Stimulated activated CD8-positive, alpha-beta memory T cell treated with anti-CD3 and anti-CD28 coated beads, Interleukin-7, amount 100 ng/mL, for 1 hour (primary cell): Measurements from ENCODE around the gene CSAD.
"Not testable (repeated sequence)": the region's sequence is repeated elsewhere in the genome, so short reads cannot be mapped to it uniquely, and the experiment has no call there.

Source experiments
- DNase-seq, 2 donors: peaks; one replicate each; pipeline ENCODE4 v3.0.0-alpha.2; 2020; ENCODE audit warnings: low read depth in 2 of 2

CSAD gene

GRCh38 chr12:53218551-53219291, 38.0 kb upstream of the CSAD start:
- DNase-seq = no peak

DNA sequence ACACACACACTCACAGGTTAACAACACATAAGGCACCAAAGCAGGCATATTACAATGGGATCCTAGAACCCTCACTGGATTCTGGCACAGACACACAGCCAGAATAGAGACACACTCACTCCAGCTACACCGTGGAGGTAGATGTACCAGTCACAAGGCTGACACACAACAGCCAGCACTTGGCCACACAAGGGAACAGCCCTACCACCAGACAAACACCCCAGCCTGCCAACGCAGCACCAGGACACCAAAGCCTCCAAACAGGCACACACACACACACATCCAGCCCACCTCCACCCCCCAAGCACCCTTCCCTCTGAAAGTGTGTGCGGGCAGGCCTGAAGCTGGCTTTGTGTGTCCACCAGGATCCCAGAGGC, 37.2 kb upstream of the CSAD start:
- no peak for DNase-seq

GRCh38 chr12:53217051-53217930, 36.6 kb upstream of the CSAD start:
- DNase-seq = peak in 1 of 2 donors; percentile 31

DNA sequence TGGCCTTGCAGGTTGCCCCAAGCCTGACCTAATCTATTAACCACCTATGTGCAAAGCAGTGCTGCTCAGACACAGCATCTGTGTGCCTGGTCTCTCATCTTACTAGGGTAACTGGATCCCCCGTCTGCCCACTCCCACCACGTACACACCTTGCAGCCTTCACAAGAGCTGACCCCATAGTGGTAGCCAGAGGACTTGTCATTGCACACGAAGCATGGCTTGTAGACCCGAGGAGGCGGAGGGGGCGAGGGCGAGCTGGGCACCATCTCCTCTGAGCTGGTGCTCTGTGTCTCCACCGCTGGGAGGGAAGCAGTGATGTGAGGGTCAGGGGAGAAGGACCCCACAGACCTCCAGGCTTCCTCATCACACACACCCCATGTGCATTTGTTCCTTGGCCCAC, 34.8 kb upstream of the CSAD start:
- DNase-seq = no peak

DNA sequence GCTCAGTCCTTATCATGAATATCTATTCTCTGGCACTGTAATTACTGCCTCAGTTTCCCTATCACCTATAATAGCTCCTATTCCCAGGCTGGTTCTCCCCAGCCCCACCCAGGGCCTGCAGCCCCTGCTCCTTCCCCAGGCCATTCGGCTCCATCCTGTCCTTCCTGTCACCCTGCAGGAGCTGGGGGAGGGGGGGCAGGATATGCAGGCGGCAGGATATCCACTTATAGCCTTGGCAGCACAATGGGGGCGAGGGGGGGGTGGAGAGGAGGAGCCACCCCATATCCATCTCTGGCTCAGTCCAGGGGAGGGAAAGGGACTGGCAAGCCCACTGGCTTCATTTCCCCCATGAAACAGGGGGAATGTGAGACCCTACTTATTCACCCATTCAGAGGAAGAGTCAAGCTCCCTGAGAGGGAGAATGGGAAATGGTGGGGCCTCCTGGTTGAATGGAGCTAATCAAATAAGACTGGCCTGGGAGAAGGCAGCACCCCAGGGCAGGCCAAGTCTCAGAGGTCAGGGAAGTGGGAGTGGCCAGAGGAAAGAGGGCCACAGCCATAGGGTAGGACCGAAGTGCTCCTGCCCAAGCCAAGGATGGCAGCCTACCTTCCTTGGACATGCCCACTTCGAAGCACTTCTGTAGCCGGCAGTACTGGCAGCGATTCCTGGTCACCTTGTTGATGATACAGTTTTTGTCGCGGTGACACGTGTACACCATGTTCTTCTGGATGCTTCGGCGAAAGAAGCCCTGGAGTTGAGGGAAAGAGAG, 34.1 kb upstream of the CSAD start:
- no peak for DNase-seq

- no peak for DNase-seq
Measured at GRCh38 chr12:53214221-53214620, 33.5 kb upstream of the CSAD start.

DNA sequence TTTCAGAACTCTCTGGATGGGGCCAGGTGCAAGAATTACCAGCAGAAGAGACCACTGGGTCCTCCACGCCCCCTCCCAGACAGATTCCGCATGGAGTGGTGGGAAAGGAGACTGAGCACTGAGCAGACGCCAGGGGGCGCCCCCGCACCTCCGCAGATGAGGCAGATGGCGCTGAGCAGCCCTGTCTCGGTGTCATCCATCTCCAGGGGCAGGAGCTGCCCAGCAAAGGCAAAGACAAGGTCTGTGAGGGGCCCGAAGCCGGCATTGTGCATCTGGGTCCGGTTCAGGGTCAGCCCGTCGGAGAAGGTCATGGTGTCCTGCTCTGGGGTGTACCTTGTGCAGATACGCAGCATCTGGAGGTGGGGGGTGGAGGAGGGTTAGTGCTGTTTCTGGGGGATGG, 32.6 kb upstream of the CSAD start:
- peak; percentile 58 to 81 for DNase-seq

DNA sequence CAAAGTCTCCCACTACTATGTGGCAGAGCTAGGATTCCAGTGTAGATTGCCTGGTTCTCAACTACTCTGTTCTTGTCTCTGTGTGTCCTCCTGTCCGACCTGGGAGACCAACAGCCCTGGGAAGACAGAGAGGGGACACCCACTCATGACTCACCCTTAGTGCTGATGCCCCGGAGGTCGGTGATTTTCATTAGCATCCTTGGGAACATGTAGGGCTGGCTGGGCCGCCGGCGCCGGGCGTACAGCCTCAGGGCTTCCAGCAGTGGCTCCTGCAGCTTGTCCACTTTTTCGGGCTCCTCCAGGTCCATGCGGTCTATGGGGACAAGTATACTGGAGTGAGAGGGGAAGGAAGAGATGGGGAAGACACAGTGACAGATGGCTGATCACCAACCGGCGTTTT, 32.2 kb upstream of the CSAD start:
- no peak for DNase-seq

- DNase-seq = no peak
Measured at GRCh38 chr12:53211476-53212381, 31.0 kb upstream of the CSAD start.

- DNase-seq = no peak
Measured at GRCh38 chr12:53210843-53211242, 30.1 kb upstream of the CSAD start.

GRCh38 chr12:53208877-53209463, 28.2 kb upstream of the CSAD start:
- no peak for DNase-seq

DNA sequence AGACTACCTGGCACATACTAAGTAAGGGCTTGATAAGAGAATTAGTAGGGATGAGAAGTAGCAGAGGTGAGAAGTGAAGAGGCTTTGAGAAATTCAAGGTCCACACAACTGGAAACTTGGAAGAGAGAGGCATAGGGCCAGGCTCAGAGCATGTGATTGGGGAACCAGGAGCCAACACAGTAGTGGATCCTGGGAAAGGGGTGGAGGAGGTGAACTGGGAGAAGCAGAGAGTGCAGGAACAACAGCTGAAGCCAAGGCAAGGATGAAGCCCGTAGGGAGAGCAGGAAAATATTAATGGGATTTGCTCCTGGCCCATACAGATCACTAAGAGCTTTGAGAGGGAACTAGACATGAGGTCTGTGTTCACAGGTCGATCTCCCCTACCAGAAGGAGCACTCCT, 27.7 kb upstream of the CSAD start:
- DNase-seq = no peak

DNA sequence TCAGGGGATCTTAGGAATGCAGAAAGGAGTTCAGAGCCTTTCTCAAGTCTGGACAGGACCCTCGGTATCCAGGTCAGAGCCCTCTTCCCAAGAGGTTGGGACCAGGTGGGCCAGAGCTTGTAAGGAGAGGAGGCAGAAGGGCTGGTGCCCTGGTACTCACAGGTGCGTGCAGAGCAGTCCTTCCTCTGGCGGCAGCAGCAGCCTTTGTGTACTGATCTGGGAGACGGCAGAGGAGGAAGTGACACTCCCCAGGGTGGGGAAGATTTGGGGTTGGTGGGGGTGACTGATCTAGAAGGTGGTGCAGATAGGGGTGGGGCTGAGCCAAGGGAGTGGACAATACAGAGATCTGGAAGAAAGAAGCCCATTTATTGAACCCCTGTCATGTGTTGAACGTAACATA, 26.3 kb upstream of the CSAD start, which contains the start of gene ITGB7:
Gene ITGB7 (minus strand): TSS at position 210 of the 400 bp plus-strand sequence. CDS start 6,808 bp downstream, outside the sequence.
- DNase-seq = peak; percentile 29 to 43

DNA sequence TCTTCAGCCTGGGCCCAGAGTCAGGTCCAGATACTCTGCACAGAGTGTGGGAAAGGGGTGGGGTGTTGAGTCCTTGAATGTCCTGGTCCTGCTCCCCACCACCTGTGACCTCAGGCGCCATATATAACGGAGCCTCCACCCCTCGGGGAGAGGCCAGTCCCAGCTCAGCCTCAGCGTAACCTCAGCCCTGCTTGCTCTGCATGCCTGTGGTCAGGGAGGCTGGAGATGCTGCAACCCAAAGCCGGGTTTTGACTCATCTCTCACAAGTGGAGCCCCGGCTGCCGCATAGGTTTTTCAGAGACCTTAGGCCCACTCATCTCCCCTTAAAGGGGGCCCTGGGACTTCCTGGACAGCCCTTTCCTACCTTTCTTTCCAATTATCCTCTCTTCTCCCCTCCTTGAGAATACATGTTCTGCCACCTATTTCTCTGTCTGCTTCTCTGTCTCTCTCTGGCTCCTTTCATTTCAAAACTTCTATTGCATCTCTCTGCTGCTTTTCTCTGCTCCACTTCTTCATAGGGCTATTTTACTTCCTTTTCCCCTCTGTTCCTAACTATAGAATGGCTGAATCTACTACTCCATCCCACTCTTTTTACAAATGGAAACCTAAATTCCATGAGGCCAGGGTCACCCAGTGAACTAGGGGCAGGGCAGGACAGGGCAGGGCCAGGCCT, 25.2 kb upstream of the CSAD start:
- DNase-seq = peak in 1 of 2 donors; percentile 30

DNA sequence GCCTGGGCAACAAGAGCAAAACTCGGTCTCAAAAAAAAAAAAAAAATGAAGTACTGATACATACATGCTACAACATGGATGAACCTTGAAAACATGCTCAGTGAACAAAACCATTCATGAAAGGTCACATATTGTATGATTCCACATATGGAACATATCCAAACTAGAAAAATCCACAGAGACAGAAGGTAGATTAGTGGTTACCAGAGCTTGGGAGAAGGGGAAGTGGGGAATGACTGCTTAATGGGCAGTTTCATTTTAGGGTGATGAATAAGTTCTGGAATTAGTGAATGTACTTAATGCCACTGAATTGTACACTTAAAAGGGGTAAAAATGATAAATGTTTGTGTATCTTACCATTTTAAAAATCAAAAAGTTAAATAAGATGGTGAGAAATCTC, 23.6 kb upstream of the CSAD start:
- no peak for DNase-seq

DNA sequence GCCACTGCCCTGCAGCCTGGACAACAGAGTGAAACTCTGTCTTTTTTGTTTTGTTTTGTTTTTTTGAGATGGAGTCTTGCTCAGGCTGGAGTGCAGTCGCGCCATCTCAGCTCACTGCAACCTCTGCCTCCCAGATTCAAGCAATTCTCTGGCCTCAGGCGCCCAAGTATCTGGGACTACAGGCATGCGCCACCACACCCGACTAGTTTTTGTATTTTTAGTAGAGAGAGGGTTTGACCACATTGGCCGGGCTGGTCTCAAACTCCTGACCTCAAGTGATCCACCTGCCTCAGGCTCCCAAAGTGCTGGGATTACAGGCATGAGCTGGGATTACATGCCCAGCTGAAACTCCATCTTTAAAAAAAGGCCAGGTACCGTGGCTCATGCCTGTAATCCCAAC, 21.6 kb upstream of the CSAD start:
- DNase-seq = not testable (repeated sequence)

GRCh38 chr12:53201639-53202038, 20.9 kb upstream of the CSAD start:
- no peak for DNase-seq

GRCh38 chr12:53201177-53201541, 20.4 kb upstream of the CSAD start:
- no peak for DNase-seq

- DNase-seq = no peak
Measured at GRCh38 chr12:53200458-53201176, 19.9 kb upstream of the CSAD start.

DNA sequence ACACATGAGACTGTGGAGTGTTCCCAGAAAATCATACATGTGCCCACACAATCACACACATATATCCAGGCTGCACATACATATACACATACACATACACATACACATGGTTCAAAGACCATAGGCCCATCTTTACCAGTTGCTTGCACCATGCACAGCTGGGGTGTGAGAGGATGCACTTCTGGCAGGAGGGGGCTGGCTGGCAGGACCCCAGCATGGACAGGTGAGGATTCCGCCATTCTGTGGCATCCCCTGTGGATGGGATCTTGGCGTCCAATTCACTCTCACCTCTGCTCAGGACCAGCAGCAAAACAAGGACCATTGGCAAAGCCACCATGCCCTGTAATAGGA, 19.4 kb upstream of the CSAD start:
- no peak for DNase-seq
